ENCODE results near the gene EFCAB5. TPM values are rescaled to one million over a fixed set of nuclear protein-coding genes. Genes with fewer than 3 reads are reported as not detected.

The EFCAB5 gene
- total and polyA plus RNA-seq, 10 of the 15 experiments (the other 5 are each of a cell fraction or from before 2014, with no cell fraction given) = 0.39 to 2.6 (median 1.0) TPM

GRCh38 chr17:29948448-29949215 is 7.2 kb downstream of the EFCAB5 start:
- H3K9ac ChIP-seq (ENCODE audit: control insufficient read depth, insufficient read depth, low read length) = no peak overlapping the region
- no peaks in the 10 kb centered on the region for H3K27me3 ChIP-seq (replicated peaks in 1 of 2; ENCODE audit: control insufficient read depth in 2 of 2, insufficient read depth in 2 of 2, low read length in 1 of 2)
- SMC1A ChIA-PET (ENCODE audit: uncharacterized antibody, unreplicated experiment) = no interaction called here
- DNase-seq (ENCODE audit: low read depth, low spot score) (no peak), FAIRE-seq (peak; percentile 66), ATAC-seq (peak; percentile 38)
- RAD21 ChIA-PET (ENCODE audit: unreplicated experiment) = interaction anchor here (1.1 kb wide), 1 partner anchor 17 kb away, joined by 3 read pairs; no protein-coding TSS in a partner anchor
- WGBS (ENCODE audit: insufficient coverage, insufficient replicate concordance, low lambda C conversion rate, missing lambda C conversion rate) = 65% methylated on average over 3 of the region's 3 CpGs
- CTCF ChIA-PET = interaction anchor here (1.0 to 1.7 kb wide), 3 partner anchors 18 to 332 kb away, joined by 4 to 7 read pairs (median 5); no protein-coding TSS in a partner anchor
- no peak overlapping the region for H3K4me3 ChIP-seq
- no peak overlapping the region for H3K4me2 ChIP-seq (ENCODE audit: control insufficient read depth, insufficient read depth)
- intact Hi-C loops (cut with micrococcal nuclease; ENCODE audit: unreplicated experiment) = no loop called here
- BruUV-seq (replicated peaks) = no TSS peak
- H3K27ac ChIP-seq (ENCODE audit: control insufficient read depth, insufficient read depth) = no peak overlapping the region
- H4K20me1 ChIP-seq (ENCODE audit: control insufficient read depth, insufficient read depth) = no peaks in the 10 kb centered on the region
- POLR2A ChIA-PET = no interaction called here
- in situ Hi-C loops (cut with MboI) = no loop called here
- no peak overlapping the region for H2AFZ ChIP-seq (ENCODE audit: control insufficient read depth, low read depth, low read length)
- no peaks in the 10 kb centered on the region for H3K4me1 ChIP-seq (ENCODE audit: control insufficient read depth, insufficient read depth, low read length)
- TF ChIP-seq SPI1 (IDR thresholded peaks at IDR 0.05; ENCODE audit: borderline replicate concordance, insufficient read depth, low read depth, low read length) = peak; percentile 77
- no peak for TF ChIP-seq RELB (IDR thresholded peaks at IDR 0.05; ENCODE audit: low read depth)
- no peaks in the 10 kb centered on the region for H3K36me3 ChIP-seq (ENCODE audit: control insufficient read depth in 2 of 2, insufficient read depth in 2 of 2, low read length in 1 of 2)
- H3K9me3 ChIP-seq (replicated peaks; ENCODE audit: control insufficient read depth, insufficient read depth, low read length) = peaks cover 1% of the 10 kb centered on the region; the same call in 1 of the 3 replicates
- no peaks in the 10 kb centered on the region for H3K79me2 ChIP-seq (ENCODE audit: control insufficient read depth, insufficient read depth, low read length)

GRCh38 chr17:29949696-29950095 is 8.3 kb downstream of the EFCAB5 start:
- ChIA-PET CTCF (interaction anchor here (1.7 kb wide), 1 partner anchor 19 kb away, joined by 7 read pairs; no protein-coding TSS in a partner anchor), SMC1A (ENCODE audit: uncharacterized antibody, unreplicated experiment) (no interaction called here), RAD21 (ENCODE audit: unreplicated experiment) (no interaction called here), POLR2A (no interaction called here)
- no peaks in the 10 kb centered on the region for H3K4me1 ChIP-seq (ENCODE audit: control insufficient read depth, insufficient read depth, low read length)
- ATAC-seq (no peak), DNase-seq (ENCODE audit: low read depth, low spot score) (no peak), FAIRE-seq (no peak)
- H3K36me3 ChIP-seq (ENCODE audit: control insufficient read depth in 2 of 2, insufficient read depth in 2 of 2, low read length in 1 of 2) = no peaks in the 10 kb centered on the region
- peaks cover 2% of the 10 kb centered on the region; the same call in 1 of the 3 replicates for H3K9me3 ChIP-seq (replicated peaks; ENCODE audit: control insufficient read depth, insufficient read depth, low read length)
- H3K27ac ChIP-seq (ENCODE audit: control insufficient read depth, insufficient read depth) = no peak overlapping the region
- H4K20me1 ChIP-seq (ENCODE audit: control insufficient read depth, insufficient read depth) = no peaks in the 10 kb centered on the region
- no peak overlapping the region for H3K4me3 ChIP-seq
- in situ Hi-C loops (cut with MboI) = no loop called here
- H3K27me3 ChIP-seq (replicated peaks in 1 of 2; ENCODE audit: control insufficient read depth in 2 of 2, insufficient read depth in 2 of 2, low read length in 1 of 2) = no peaks in the 10 kb centered on the region
- no peaks in the 10 kb centered on the region for H3K79me2 ChIP-seq (ENCODE audit: control insufficient read depth, insufficient read depth, low read length)
- no peak overlapping the region for H3K9ac ChIP-seq (ENCODE audit: control insufficient read depth, insufficient read depth, low read length)
- no peak overlapping the region for H3K4me2 ChIP-seq (ENCODE audit: control insufficient read depth, insufficient read depth)
- no peak overlapping the region for H2AFZ ChIP-seq (ENCODE audit: control insufficient read depth, low read depth, low read length)
- BruUV-seq (replicated peaks) = no TSS peak
- intact Hi-C loops (cut with micrococcal nuclease; ENCODE audit: unreplicated experiment) = no loop called here
- TF ChIP-seq PAX8 (IDR thresholded peaks at IDR 0.05) (no peak), NBN (IDR thresholded peaks at IDR 0.05) (no peak), EGR1 (IDR thresholded peaks at IDR 0.05; ENCODE audit: borderline replicate concordance in 1 of 2, low read depth in 2 of 2, low read length in 2 of 2) (no peak), ZBTB40 (IDR thresholded peaks at IDR 0.05; ENCODE audit: borderline replicate concordance) (no peak), MYC (IDR thresholded peaks at IDR 0.05; ENCODE audit: insufficient read depth, insufficient read length, insufficient replicate concordance, low read length, severe bottlenecking) (no peak), ZSCAN29 (IDR thresholded peaks at IDR 0.05) (no peak), MYB (IDR thresholded peaks at IDR 0.05; ENCODE audit: borderline replicate concordance, low read depth, low read length) (no peak), MTA2 (IDR thresholded peaks at IDR 0.05; ENCODE audit: low read depth) (no peak), NFXL1 (IDR thresholded peaks at IDR 0.05; ENCODE audit: borderline replicate concordance) (no peak), POLR2A (IDR thresholded peaks at IDR 0.05; ENCODE audit: low read depth, low read length) (no peak)

Data from GM12878 (cell line).